Measurements from ENCODE around the gene CPSF4L. TPM values are rescaled to one million over a fixed set of nuclear protein-coding genes. Genes with fewer than 3 reads are reported as not detected.
A peak's percentile ranks its signal among the peaks of the same experiment; 100 is the strongest.

The CPSF4L gene
- total and polyA plus RNA-seq, 2 of the 13 experiments (the other 11 are each of a cell fraction or from before 2014, with no cell fraction given): 0.73 to 1.6 TPM

DNA sequence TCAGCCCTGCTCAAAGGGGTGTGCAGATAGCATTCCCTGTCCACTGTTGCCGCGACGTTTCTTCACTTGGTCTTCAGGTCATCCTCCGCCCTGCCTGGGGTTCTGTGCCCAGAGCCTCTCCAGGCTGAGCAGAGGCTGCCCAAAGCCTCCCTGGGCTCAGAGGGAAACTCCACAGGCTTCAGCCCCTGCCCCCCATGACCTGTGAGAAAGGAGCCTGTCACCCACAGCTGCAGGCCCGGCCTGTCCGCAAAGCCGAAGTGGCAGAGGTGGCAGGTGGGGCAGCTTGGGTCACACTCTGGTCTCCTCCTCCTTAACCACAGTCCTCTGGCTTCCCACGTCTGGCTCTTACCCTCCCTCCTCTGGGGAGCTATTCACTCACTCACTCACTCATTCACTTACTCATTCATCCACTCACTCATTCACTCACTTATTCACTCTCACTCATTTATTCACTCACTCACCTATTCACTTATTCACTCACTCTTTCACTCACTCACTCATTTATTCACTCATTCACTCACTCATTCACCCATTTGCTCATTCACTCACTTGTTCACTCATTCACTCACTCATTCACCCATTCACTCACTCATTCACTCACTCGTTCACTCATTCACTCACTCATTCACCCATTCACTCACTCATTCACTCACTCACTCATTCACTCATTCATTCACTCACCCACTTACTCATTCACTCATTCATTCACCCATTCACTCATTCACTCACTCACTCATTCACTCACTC lies 7.1 kb upstream of the CPSF4L start (continued):
- TF ChIP-seq STAT6 (CRISPR knock-in tag; IDR thresholded peaks at IDR 0.05; ENCODE audit: borderline replicate concordance) (no peak), ZNF17 (CRISPR knock-in tag; IDR thresholded peaks at IDR 0.05) (no peak), ZNF737 (CRISPR knock-in tag; IDR thresholded peaks at IDR 0.05; ENCODE audit: borderline replicate concordance) (no peak), SIX1 (CRISPR knock-in tag; IDR thresholded peaks at IDR 0.05; ENCODE audit: borderline replicate concordance) (no peak), ZNF138 (CRISPR knock-in tag; IDR thresholded peaks at IDR 0.05; ENCODE audit: low read depth) (no peak), NR0B2 (CRISPR knock-in tag; IDR thresholded peaks at IDR 0.05) (no peak), AGO2 (optimal IDR thresholded peaks at IDR 0.05; ENCODE audit: low read depth, low read length) (peak; percentile 43), ZNF350 (CRISPR knock-in tag; IDR thresholded peaks at IDR 0.05; ENCODE audit: borderline replicate concordance, low read depth) (0 out of 2 replicates have a peak, but pooled peaks have one; percentile 33), ZNF546 (CRISPR knock-in tag; conservative IDR thresholded peaks at IDR 0.05) (no peak), CBX5 (CRISPR knock-in tag; IDR thresholded peaks at IDR 0.05; ENCODE audit: borderline replicate concordance) (0 out of 2 replicates have a peak, but pooled peaks have one; percentile 11), HNRNPK (IDR thresholded peaks at IDR 0.05; ENCODE audit: low read depth, low read length, poor library complexity, severe bottlenecking) (no peak), ZNF841 (CRISPR knock-in tag; IDR thresholded peaks at IDR 0.05; ENCODE audit: borderline replicate concordance) (no peak), ONECUT2 (CRISPR knock-in tag; IDR thresholded peaks at IDR 0.05) (no peak), ZNF720 (CRISPR knock-in tag; IDR thresholded peaks at IDR 0.05) (no peak), ADNP (CRISPR knock-in tag; IDR thresholded peaks at IDR 0.05) (no peak), DNMT3B (CRISPR knock-in tag; conservative IDR thresholded peaks at IDR 0.05) (no peak), PCBP2 (optimal IDR thresholded peaks at IDR 0.05; ENCODE audit: low read depth, low read length, poor library complexity, severe bottlenecking) (no peak), TCF12 (IDR thresholded peaks at IDR 0.05) (no peak), TCF12 (CRISPR knock-in tag; IDR thresholded peaks at IDR 0.05) (no peak; the same call in 1 of the 2 replicates), HNF4A (CRISPR knock-in tag; IDR thresholded peaks at IDR 0.05) (no peak), KDM2A (CRISPR knock-in tag; IDR thresholded peaks at IDR 0.05; ENCODE audit: borderline replicate concordance, low read depth) (no peak), SP2 (CRISPR knock-in tag; IDR thresholded peaks at IDR 0.05) (no peak), KLF13 (CRISPR knock-in tag; IDR thresholded peaks at IDR 0.05) (peak; percentile 51; the same call in 1 of the 2 replicates)
- TF ChIP-seq, protein P1, sequence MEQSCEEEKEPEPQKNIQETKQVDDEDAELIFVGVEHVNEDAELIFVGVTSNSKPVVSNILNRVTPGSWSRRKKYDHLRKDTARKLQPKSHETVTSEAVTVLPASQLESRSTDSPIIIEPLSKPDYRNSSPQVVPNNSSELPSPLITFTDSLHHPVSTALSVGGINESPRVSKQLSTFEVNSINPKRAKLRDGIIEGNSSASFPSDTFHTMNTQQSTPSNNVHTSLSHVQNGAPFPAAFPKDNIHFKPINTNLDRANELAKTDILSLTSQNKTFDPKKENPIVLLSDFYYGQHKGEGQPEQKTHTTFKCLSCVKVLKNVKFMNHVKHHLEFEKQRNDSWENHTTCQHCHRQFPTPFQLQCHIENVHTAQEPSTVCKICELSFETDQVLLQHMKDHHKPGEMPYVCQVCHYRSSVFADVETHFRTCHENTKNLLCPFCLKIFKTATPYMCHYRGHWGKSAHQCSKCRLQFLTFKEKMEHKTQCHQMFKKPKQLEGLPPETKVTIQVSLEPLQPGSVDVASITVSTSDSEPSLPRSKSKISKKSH (CRISPR knock-in tag; IDR thresholded peaks at IDR 0.05; ENCODE audit: borderline replicate concordance): peak; percentile 93
- TF ChIP-seq, protein P2, sequence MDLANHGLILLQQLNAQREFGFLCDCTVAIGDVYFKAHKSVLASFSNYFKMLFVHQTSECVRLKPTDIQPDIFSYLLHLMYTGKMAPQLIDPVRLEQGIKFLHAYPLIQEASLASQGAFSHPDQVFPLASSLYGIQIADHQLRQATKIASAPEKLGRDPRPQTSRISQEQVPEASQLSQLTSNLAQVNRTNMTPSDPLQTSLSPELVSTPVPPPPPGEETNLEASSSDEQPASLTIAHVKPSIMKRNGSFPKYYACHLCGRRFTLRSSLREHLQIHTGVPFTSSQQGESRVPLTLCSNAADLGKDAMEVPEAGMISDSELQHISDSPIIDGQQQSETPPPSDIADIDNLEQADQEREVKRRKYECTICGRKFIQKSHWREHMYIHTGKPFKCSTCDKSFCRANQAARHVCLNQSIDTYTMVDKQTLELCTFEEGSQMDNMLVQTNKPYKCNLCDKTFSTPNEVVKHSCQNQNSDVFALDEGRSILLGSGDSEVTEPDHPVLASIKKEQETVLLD (CRISPR knock-in tag; IDR thresholded peaks at IDR 0.05; ENCODE audit: low read depth): no peak

Data from HepG2 (cell line).